MM.1S (cell line): ENCODE results near the gene NELFB.

ENCODE experiments used
- EZH2 ChIP-seq: fragments of 300-600 bp; sonication (generic); optimal IDR thresholded peaks from 2 replicates; pipeline ENCODE3; 2017; ENCODE audit warnings: low read depth, mild to moderate bottlenecking, antibody characterized with exemption, low read length, mixed read lengths
- TF ChIP-seq, protein P1 (sequence below): fragments of 300-600 bp; sonication (generic); IDR thresholded peaks from 2 replicates; pipeline ENCODE4 v1.5.1; 2016; ENCODE audit warnings: antibody characterized with exemption, low read length, mixed read lengths

DNA sequence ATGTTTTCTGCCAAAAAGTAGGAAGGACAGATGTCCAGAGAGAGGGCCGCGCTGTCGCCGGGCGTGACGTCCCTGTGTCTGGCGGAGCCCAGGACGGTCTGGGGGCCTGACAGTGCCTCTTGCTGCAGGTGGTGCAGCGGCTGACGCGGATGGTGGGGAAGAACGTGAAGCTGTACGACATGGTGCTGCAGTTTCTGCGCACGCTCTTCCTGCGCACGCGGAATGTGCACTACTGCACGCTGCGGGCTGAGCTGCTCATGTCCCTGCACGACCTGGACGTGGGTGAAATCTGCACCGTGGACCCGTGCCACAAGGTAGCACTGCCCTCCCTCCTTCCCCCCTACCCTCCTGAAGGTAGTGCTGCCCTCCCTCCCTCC lies 7.8 kb downstream of the NELFB start:
- TF ChIP-seq, protein P1, sequence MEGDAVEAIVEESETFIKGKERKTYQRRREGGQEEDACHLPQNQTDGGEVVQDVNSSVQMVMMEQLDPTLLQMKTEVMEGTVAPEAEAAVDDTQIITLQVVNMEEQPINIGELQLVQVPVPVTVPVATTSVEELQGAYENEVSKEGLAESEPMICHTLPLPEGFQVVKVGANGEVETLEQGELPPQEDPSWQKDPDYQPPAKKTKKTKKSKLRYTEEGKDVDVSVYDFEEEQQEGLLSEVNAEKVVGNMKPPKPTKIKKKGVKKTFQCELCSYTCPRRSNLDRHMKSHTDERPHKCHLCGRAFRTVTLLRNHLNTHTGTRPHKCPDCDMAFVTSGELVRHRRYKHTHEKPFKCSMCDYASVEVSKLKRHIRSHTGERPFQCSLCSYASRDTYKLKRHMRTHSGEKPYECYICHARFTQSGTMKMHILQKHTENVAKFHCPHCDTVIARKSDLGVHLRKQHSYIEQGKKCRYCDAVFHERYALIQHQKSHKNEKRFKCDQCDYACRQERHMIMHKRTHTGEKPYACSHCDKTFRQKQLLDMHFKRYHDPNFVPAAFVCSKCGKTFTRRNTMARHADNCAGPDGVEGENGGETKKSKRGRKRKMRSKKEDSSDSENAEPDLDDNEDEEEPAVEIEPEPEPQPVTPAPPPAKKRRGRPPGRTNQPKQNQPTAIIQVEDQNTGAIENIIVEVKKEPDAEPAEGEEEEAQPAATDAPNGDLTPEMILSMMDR = no peak
- no peak for TF ChIP-seq EZH2
